ENCODE data around the gene PRKCH. TPM values are rescaled to one million over a fixed set of nuclear protein-coding genes. Genes with fewer than 3 reads are reported as not detected.

PRKCH gene
- total RNA-seq, 1 donor from 2014 or later = 20.2 TPM

- no peak for DNase-seq (ENCODE audit: low spot score in 2 of 2)
- no peaks in the 10 kb centered on the region for H3K36me3 ChIP-seq
- H3K4me3 ChIP-seq = no peak overlapping the region
- no peaks in the 10 kb centered on the region for H3K9me3 ChIP-seq
- intact Hi-C loops (cut with DNase I) = no loop called here
- H3K27me3 ChIP-seq = no peaks in the 10 kb centered on the region
- no peak for TF ChIP-seq CTCF (IDR thresholded peaks at IDR 0.05)
- H3K4me1 ChIP-seq = no peaks in the 10 kb centered on the region
- H3K27ac ChIP-seq = no peak overlapping the region
Measured at GRCh38 chr14:61346221-61346620, 24.8 kb downstream of the PRKCH start.

- intact Hi-C loops (cut with DNase I) = no loop called here
- Histone ChIP-seq H3K27me3 (no peaks in the 10 kb centered on the region), H3K27ac (no peak overlapping the region), H3K4me3 (no peak overlapping the region), H3K36me3 (no peaks in the 10 kb centered on the region), H3K4me1 (no peaks in the 10 kb centered on the region), H3K9me3 (no peaks in the 10 kb centered on the region)
- DNase-seq (ENCODE audit: low spot score in 2 of 2) = no peak
- no peak for TF ChIP-seq CTCF (IDR thresholded peaks at IDR 0.05)
Measured at GRCh38 chr14:61346793-61347192, 25.4 kb downstream of the PRKCH start.

DNA sequence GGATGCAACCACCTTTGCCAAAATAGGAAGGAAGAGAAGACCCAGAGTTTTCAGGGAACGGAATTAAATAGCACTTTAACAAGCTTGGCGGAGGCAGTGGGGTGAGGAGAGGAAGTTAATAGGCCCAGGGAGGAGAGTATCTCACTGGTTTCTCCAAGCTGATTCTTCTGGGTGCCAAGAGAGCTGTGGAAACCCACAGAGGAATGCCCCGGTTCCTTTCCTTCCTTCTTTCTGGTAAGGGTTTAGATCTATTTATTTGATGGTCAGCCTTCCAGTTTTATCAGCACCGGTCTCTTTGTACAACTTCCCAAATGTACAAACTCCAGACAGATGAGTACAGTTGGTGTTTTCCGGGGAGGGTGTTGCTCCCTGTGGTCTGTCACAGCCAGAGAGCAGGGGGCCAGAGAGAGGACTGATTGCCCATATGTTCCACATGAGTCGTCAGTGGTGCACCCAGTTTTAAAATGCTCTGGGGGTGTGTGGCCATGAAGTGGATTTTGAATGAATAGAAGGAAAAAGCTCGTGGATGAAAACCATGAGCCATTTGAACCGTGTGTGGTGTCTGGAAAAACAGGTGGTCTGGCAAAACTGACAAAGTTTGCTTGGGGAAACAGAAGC lies 26.6 kb downstream of the PRKCH start:
- intact Hi-C loops (cut with DNase I) = no loop called here
- Histone ChIP-seq H3K27me3 (no peaks in the 10 kb centered on the region), H3K27ac (no peak overlapping the region), H3K4me1 (no peaks in the 10 kb centered on the region), H3K36me3 (no peaks in the 10 kb centered on the region), H3K9me3 (no peaks in the 10 kb centered on the region), H3K4me3 (no peak overlapping the region)
- TF ChIP-seq CTCF (IDR thresholded peaks at IDR 0.05) = no peak
- DNase-seq (ENCODE audit: low spot score in 2 of 2) = no peak

DNA sequence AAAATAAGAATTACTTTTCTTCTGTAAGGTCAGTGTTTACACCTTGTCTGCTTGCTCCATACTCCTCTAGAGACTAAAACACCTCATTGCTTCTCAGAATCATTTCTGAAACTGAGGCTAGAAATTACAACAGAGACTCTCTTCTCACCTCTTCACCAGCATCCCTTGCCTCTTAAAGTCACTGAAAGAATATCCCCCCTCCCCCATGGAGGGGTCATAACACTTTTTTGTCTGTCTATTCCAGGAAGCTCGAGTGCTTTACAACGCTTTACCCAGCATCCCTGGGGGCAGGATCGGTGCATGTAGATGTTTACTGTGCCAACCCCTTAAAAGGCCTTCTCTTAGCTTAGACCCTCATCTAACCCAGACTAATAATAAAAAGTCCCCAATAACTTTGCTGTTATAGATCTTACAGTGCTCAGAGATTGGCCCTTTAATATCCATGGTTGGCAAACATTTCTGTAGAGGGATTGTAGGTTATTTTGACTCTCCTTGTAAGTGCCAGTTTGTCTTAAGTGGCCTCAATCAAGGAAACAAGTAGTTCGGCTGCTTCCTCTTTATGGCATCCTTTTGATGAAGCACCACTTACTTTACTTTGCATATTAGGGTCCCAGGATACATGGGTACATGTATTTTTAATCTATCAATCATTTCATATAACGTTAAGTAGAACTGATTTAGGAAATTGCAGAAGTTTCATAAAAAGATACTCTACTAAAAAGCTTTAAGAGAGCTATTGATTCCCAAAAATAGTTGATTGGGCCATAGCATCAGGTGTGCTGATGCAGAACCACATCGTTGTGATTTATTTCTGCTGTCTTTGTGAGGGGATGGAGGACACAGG lies 29.3 kb downstream of the PRKCH start:
- no peaks in the 10 kb centered on the region for H3K4me1 ChIP-seq
- no peaks in the 10 kb centered on the region for H3K36me3 ChIP-seq
- no peak overlapping the region for H3K4me3 ChIP-seq
- DNase-seq (ENCODE audit: low spot score in 2 of 2) = no peak
- TF ChIP-seq CTCF (IDR thresholded peaks at IDR 0.05) = no peak
- H3K9me3 ChIP-seq = no peaks in the 10 kb centered on the region
- H3K27ac ChIP-seq = no peak overlapping the region
- H3K27me3 ChIP-seq = no peaks in the 10 kb centered on the region
- intact Hi-C loops (cut with DNase I) = no loop called here

DNA sequence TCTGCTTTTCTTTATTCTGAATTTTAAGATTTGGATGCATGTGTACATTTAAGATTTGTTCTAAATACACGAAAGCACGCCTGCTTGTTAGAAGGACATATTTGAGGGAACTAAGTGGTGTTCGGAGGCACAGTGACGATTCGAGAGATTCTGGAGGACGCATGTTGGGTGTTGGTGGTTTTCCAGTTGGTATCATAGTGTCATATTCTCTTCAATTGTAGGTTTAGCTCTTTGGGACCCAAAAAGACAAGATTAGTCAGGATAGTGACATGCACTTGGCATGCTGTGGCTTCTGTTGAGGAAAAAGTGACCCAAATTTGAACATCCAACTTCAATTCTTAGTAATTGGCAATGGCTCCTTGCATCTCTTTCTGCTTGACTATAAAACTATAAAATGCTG lies 30.1 kb downstream of the PRKCH start:
- no peak for DNase-seq (ENCODE audit: low spot score in 2 of 2)
- H3K36me3 ChIP-seq = no peaks in the 10 kb centered on the region
- H3K4me3 ChIP-seq = no peak overlapping the region
- H3K27ac ChIP-seq = no peak overlapping the region
- no peak for TF ChIP-seq CTCF (IDR thresholded peaks at IDR 0.05)
- no peaks in the 10 kb centered on the region for H3K4me1 ChIP-seq
- H3K27me3 ChIP-seq = no peaks in the 10 kb centered on the region
- H3K9me3 ChIP-seq = no peaks in the 10 kb centered on the region
- intact Hi-C loops (cut with DNase I) = no loop called here

All from ascending aorta (tissue), 2 donors.